EH (cell line): ENCODE results near the gene ADORA1.

Source experiments
- DNase-seq: peaks from one replicate; pipeline ENCODE4 v3.0.0-alpha.2; 2015; ENCODE audit warnings: low read depth

ADORA1 gene

GRCh38 chr1:203121186-203122015 lies 6.1 kb upstream of the ADORA1 start:
- DNase-seq = no peak

- no peak for DNase-seq
Observed at GRCh38 chr1:203122159-203122558, 5.4 kb upstream of the ADORA1 start.

- DNase-seq = no peak
Observed at GRCh38 chr1:203124011-203124410, 3.5 kb upstream of the ADORA1 start.

GRCh38 chr1:203124546-203125317 lies 2.8 kb upstream of the ADORA1 start:
- DNase-seq = peak; percentile 21

- DNase-seq = peak; percentile 64
Observed at GRCh38 chr1:203126151-203126865, 1.2 kb upstream of the ADORA1 start.

GRCh38 chr1:203126866-203127665 lies 460 bp upstream of the ADORA1 start:
- peak; percentile 66 for DNase-seq

GRCh38 chr1:203128431-203128715 lies 847 bp downstream of the ADORA1 start:
- DNase-seq = no peak

GRCh38 chr1:203128716-203129500 lies 1.4 kb downstream of the ADORA1 start:
- no peak for DNase-seq

GRCh38 chr1:203129501-203130231 lies 2.1 kb downstream of the ADORA1 start:
- no peak for DNase-seq

- no peak for DNase-seq
Observed at GRCh38 chr1:203130358-203130985, 2.9 kb downstream of the ADORA1 start.

- DNase-seq = no peak
Observed at GRCh38 chr1:203131548-203132200, 4.1 kb downstream of the ADORA1 start.

GRCh38 chr1:203133970-203134725 lies 6.6 kb downstream of the ADORA1 start:
- DNase-seq = peak; percentile 70

GRCh38 chr1:203135636-203136305 lies 8.2 kb downstream of the ADORA1 start:
- DNase-seq = no peak

GRCh38 chr1:203136409-203137042 lies 9.0 kb downstream of the ADORA1 start:
- no peak for DNase-seq

- no peak for DNase-seq
Observed at GRCh38 chr1:203137324-203137723, 9.8 kb downstream of the ADORA1 start.

GRCh38 chr1:203138066-203138465 lies 10.5 kb downstream of the ADORA1 start:
- DNase-seq = no peak

- no peak for DNase-seq
Observed at GRCh38 chr1:203139976-203140475, 12.5 kb downstream of the ADORA1 start.
